Stimulated activated naive B cell treated with anti-CD40 and anti-IgM and Interleukin-4, amounts not matched to agents 10 μg/mL and 1 μg/mL and 100 μg/mL, for 72 hours (primary cell): Measurements from ENCODE around the gene OSMR.

ENCODE experiments used
- ATAC-seq, 2 donors: fragments of 150-1000 bp; cut with Tn5 transposase; replicated peaks; 2 replicates each; pipeline ENCODE4 v1.10.0; 2021; ENCODE audit warnings: moderate library complexity in 1 of 2
- DNase-seq: peaks from one replicate; pipeline ENCODE4 v3.0.0; 2021
- H3K27ac Mint-ChIP-seq: one replicate; pipeline ENCODE4 v1.8.0; 2022; ENCODE audit warnings: mild to moderate bottlenecking, mixed read lengths
- H3K27me3 Mint-ChIP-seq, 2 donors: one replicate each; pipeline ENCODE4 v1.8.0; 2022; ENCODE audit warnings: mixed read lengths in 2 of 2
- H3K36me3 Mint-ChIP-seq, 2 donors: one replicate each; pipeline ENCODE4 v1.8.0; 2022; ENCODE audit warnings: mixed read lengths in 2 of 2, mild to moderate bottlenecking in 1 of 2
- H3K4me1 Mint-ChIP-seq, 2 donors: one replicate each; pipeline ENCODE4 v1.8.0; 2022; ENCODE audit warnings: mixed read lengths in 2 of 2, mild to moderate bottlenecking in 1 of 2
- H3K4me3 Mint-ChIP-seq, 2 donors: one replicate each; pipeline ENCODE4 v1.8.0; 2022; ENCODE audit warnings: mild to moderate bottlenecking in 2 of 2, mixed read lengths in 2 of 2, moderate library complexity in 1 of 2
- H3K9me3 Mint-ChIP-seq, 2 donors: one replicate each; pipeline ENCODE4 v1.8.0; 2022; ENCODE audit warnings: mixed read lengths in 2 of 2, mild to moderate bottlenecking in 1 of 2

The OSMR gene

GRCh38 chr5:38845526-38846378 is at the start of gene OSMR:
TSS of gene OSMR (plus strand) at chr5:38846012. CDS start at chr5:38869045, 23,033 bp downstream.
- Mint-ChIP-seq H3K4me1 (peaks cover 4 to 18% of the 10 kb centered on the region in 2 donors), H3K9me3 (peaks cover 0 to 2% of the 10 kb centered on the region in 2 donors), H3K27ac (no peak within 1 kb of the TSS), H3K4me3 (peak within 1 kb of the TSS; percentile 67 to 76), H3K36me3 (peaks cover 0 to 4% of the 10 kb centered on the region in 2 donors), H3K27me3 (peaks cover 52 to 60% of the 10 kb centered on the region in 2 donors)
- DNase-seq (no peak), ATAC-seq (peak in 1 of 2 donors; percentile 20)

- peaks cover 2 to 4% of the 10 kb centered on the region in 2 donors for H3K9me3 Mint-ChIP-seq
- no peak overlapping the region for H3K4me3 Mint-ChIP-seq
- ATAC-seq, result no peak
Measured at GRCh38 chr5:38796742-38797108, 49.1 kb upstream of the OSMR start.

GRCh38 chr5:38797838-38798237 is 48.0 kb upstream of the OSMR start:
- peaks cover 14 to 19% of the 10 kb centered on the region in 2 donors for H3K27me3 Mint-ChIP-seq
- H3K4me3 Mint-ChIP-seq, result no peak overlapping the region
- no peaks in the 10 kb centered on the region for H3K4me1 Mint-ChIP-seq
- ATAC-seq (no peak), DNase-seq (no peak)
- no peak overlapping the region for H3K27ac Mint-ChIP-seq
- peaks cover 2 to 4% of the 10 kb centered on the region in 2 donors for H3K9me3 Mint-ChIP-seq
- no peaks in the 10 kb centered on the region for H3K36me3 Mint-ChIP-seq

More at GRCh38 chr5:38796742-38797108, 49.1 kb upstream of the OSMR start:
- Mint-ChIP-seq H3K27me3 (peaks cover 14 to 25% of the 10 kb centered on the region in 2 donors), H3K4me1 (no peaks in the 10 kb centered on the region), H3K36me3 (no peaks in the 10 kb centered on the region), H3K27ac (no peak overlapping the region)
- DNase-seq, result no peak

GRCh38 chr5:38799556-38800377 is 46.0 kb upstream of the OSMR start:
- no peak for ATAC-seq
- DNase-seq, result no peak
- peaks cover 7 to 18% of the 10 kb centered on the region in 2 donors for H3K27me3 Mint-ChIP-seq

GRCh38 chr5:38800515-38800914 is 45.3 kb upstream of the OSMR start:
- H3K27ac Mint-ChIP-seq, result no peak overlapping the region
- no peaks in the 10 kb centered on the region for H3K9me3 Mint-ChIP-seq
- H3K4me1 Mint-ChIP-seq, result no peaks in the 10 kb centered on the region
- H3K4me3 Mint-ChIP-seq, result no peak overlapping the region
- peaks cover 4 to 14% of the 10 kb centered on the region in 2 donors for H3K27me3 Mint-ChIP-seq
- no peak for ATAC-seq
- no peaks in the 10 kb centered on the region for H3K36me3 Mint-ChIP-seq
- DNase-seq, result no peak

More at GRCh38 chr5:38799556-38800377, 46.0 kb upstream of the OSMR start:
- H3K9me3 Mint-ChIP-seq, result no peaks in the 10 kb centered on the region
- no peaks in the 10 kb centered on the region for H3K36me3 Mint-ChIP-seq
- no peak overlapping the region for H3K27ac Mint-ChIP-seq
- H3K4me1 Mint-ChIP-seq, result no peaks in the 10 kb centered on the region
- H3K4me3 Mint-ChIP-seq, result no peak overlapping the region

- DNase-seq (no peak), ATAC-seq (no peak)
- H3K36me3 Mint-ChIP-seq, result no peaks in the 10 kb centered on the region
- no peak overlapping the region for H3K27ac Mint-ChIP-seq
- H3K27me3 Mint-ChIP-seq, result peaks cover 9 to 21% of the 10 kb centered on the region in 2 donors
- peaks cover 3% of the 10 kb centered on the region in 2 donors for H3K9me3 Mint-ChIP-seq
- no peak overlapping the region for H3K4me3 Mint-ChIP-seq
- no peaks in the 10 kb centered on the region for H3K4me1 Mint-ChIP-seq
Measured at GRCh38 chr5:38802125-38802524, 43.7 kb upstream of the OSMR start.

- DNase-seq (no peak), ATAC-seq (no peak)
- Mint-ChIP-seq H3K27ac (no peak overlapping the region), H3K4me1 (no peaks in the 10 kb centered on the region), H3K9me3 (peaks cover 4% of the 10 kb centered on the region in 2 donors), H3K27me3 (peaks cover 14 to 28% of the 10 kb centered on the region in 2 donors), H3K36me3 (no peaks in the 10 kb centered on the region), H3K4me3 (no peak overlapping the region)
Measured at GRCh38 chr5:38803246-38803645, 42.6 kb upstream of the OSMR start.

- Mint-ChIP-seq H3K27me3 (peaks cover 23 to 45% of the 10 kb centered on the region in 2 donors), H3K36me3 (no peaks in the 10 kb centered on the region), H3K27ac (no peak overlapping the region), H3K9me3 (peaks cover 4% of the 10 kb centered on the region in 2 donors), H3K4me3 (no peak overlapping the region), H3K4me1 (no peaks in the 10 kb centered on the region)
- ATAC-seq (no peak), DNase-seq (no peak)
Measured at GRCh38 chr5:38806775-38807258, 39.0 kb upstream of the OSMR start.

- H3K4me3 Mint-ChIP-seq, result no peak overlapping the region
- H3K36me3 Mint-ChIP-seq, result no peaks in the 10 kb centered on the region
- DNase-seq (no peak), ATAC-seq (no peak)
- no peak overlapping the region for H3K27ac Mint-ChIP-seq
- peaks cover 23 to 54% of the 10 kb centered on the region in 2 donors for H3K27me3 Mint-ChIP-seq
- no peaks in the 10 kb centered on the region for H3K4me1 Mint-ChIP-seq
- H3K9me3 Mint-ChIP-seq, result peaks cover 4% of the 10 kb centered on the region in 2 donors
Measured at GRCh38 chr5:38807570-38808483, 38.0 kb upstream of the OSMR start.

GRCh38 chr5:38808666-38809343 is 37.0 kb upstream of the OSMR start:
- no peaks in the 10 kb centered on the region for H3K36me3 Mint-ChIP-seq
- ATAC-seq, result no peak

GRCh38 chr5:38809388-38810359 is 36.1 kb upstream of the OSMR start:
- DNase-seq (peak; percentile 21), ATAC-seq (peak; percentile 68 to 69)
- Mint-ChIP-seq H3K4me3 (no peak overlapping the region), H3K4me1 (no peaks in the 10 kb centered on the region), H3K36me3 (no peaks in the 10 kb centered on the region), H3K27ac (no peak overlapping the region), H3K9me3 (peaks cover 4% of the 10 kb centered on the region in 2 donors), H3K27me3 (peaks cover 23 to 64% of the 10 kb centered on the region in 2 donors)

More at GRCh38 chr5:38808666-38809343, 37.0 kb upstream of the OSMR start:
- Mint-ChIP-seq H3K27ac (no peak overlapping the region), H3K9me3 (peaks cover 4% of the 10 kb centered on the region in 2 donors), H3K4me1 (no peaks in the 10 kb centered on the region), H3K27me3 (peaks cover 23 to 59% of the 10 kb centered on the region in 2 donors), H3K4me3 (no peak overlapping the region)
- DNase-seq, result no peak

GRCh38 chr5:38814879-38815278 is 30.9 kb upstream of the OSMR start:
- Mint-ChIP-seq H3K9me3 (peaks cover 0 to 5% of the 10 kb centered on the region in 2 donors), H3K27ac (no peak overlapping the region), H3K27me3 (peaks cover 13 to 54% of the 10 kb centered on the region in 2 donors), H3K4me1 (no peaks in the 10 kb centered on the region), H3K4me3 (no peak overlapping the region), H3K36me3 (no peaks in the 10 kb centered on the region)
- ATAC-seq (no peak), DNase-seq (no peak)
